Measurements from ENCODE around the gene RSF1.

DNA sequence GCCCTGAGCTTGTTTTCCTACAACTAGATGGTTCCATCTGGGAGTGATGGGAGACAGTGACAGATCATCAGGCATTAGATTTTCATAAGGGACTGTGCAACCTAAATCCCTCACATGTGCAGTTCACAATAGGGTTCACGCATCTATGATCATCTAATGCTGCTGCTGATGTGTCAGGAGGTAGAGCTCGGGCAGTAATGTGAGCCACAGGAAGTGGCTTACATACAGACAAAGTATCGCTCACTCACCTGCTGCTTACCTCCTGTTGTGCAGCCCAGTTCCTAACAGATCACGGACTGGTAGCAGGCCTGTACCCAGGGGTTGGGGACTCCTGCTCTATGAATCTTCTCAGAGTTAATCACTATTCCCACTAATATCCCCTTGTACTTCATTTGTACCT, 12.8 kb upstream of the RSF1 start:
- TF ChIP-seq POLR2AphosphoS5 (IDR thresholded peaks at IDR 0.05; ENCODE audit: low read depth, low read length) (no peak), CHD2 (IDR thresholded peaks at IDR 0.05; ENCODE audit: low read length, partially characterized antibody) (no peak), FOXM1 (IDR thresholded peaks at IDR 0.05; ENCODE audit: low read depth) (no peak), YY1 (IDR thresholded peaks at IDR 0.05; ENCODE audit: low read depth) (no peak), SIN3A (IDR thresholded peaks at IDR 0.05; ENCODE audit: borderline replicate concordance, low read depth, low read length) (no peak)
- TF ChIP-seq, protein P1, sequence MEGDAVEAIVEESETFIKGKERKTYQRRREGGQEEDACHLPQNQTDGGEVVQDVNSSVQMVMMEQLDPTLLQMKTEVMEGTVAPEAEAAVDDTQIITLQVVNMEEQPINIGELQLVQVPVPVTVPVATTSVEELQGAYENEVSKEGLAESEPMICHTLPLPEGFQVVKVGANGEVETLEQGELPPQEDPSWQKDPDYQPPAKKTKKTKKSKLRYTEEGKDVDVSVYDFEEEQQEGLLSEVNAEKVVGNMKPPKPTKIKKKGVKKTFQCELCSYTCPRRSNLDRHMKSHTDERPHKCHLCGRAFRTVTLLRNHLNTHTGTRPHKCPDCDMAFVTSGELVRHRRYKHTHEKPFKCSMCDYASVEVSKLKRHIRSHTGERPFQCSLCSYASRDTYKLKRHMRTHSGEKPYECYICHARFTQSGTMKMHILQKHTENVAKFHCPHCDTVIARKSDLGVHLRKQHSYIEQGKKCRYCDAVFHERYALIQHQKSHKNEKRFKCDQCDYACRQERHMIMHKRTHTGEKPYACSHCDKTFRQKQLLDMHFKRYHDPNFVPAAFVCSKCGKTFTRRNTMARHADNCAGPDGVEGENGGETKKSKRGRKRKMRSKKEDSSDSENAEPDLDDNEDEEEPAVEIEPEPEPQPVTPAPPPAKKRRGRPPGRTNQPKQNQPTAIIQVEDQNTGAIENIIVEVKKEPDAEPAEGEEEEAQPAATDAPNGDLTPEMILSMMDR (IDR thresholded peaks at IDR 0.05), result no peak

Data from SK-N-SH (cell line).